ENCODE results near the gene CLDN14.

GRCh38 chr21:36451506-36451905 lies 28.4 kb downstream of the CLDN14 start:
- TF ChIP-seq, protein P1, sequence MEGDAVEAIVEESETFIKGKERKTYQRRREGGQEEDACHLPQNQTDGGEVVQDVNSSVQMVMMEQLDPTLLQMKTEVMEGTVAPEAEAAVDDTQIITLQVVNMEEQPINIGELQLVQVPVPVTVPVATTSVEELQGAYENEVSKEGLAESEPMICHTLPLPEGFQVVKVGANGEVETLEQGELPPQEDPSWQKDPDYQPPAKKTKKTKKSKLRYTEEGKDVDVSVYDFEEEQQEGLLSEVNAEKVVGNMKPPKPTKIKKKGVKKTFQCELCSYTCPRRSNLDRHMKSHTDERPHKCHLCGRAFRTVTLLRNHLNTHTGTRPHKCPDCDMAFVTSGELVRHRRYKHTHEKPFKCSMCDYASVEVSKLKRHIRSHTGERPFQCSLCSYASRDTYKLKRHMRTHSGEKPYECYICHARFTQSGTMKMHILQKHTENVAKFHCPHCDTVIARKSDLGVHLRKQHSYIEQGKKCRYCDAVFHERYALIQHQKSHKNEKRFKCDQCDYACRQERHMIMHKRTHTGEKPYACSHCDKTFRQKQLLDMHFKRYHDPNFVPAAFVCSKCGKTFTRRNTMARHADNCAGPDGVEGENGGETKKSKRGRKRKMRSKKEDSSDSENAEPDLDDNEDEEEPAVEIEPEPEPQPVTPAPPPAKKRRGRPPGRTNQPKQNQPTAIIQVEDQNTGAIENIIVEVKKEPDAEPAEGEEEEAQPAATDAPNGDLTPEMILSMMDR (conservative IDR thresholded peaks at IDR 0.05; ENCODE audit: low read depth, low read length): no peak
- no peak for TF ChIP-seq EZH2 (IDR thresholded peaks at IDR 0.05; ENCODE audit: low read length, unreplicated experiment)
- TF ChIP-seq EZH2phosphoT487 (IDR thresholded peaks at IDR 0.05; ENCODE audit: borderline replicate concordance, low read length): no peak
